HUES6 (cell line): Measurements from ENCODE around the gene RAB8B.

Source experiments
- H3K27ac ChIP-seq: 2 replicates; pipeline ENCODE4 v1.7.0; 2013; ENCODE audit warnings: low read depth, mild to moderate bottlenecking, low read length, inconsistent platforms
- H3K27me3 ChIP-seq: 2 replicates; pipeline ENCODE4 v1.6.1; 2013; ENCODE audit warnings: low read length; ENCODE audit not compliant: control insufficient read depth, insufficient read depth
- H3K36me3 ChIP-seq: 2 replicates; pipeline ENCODE4 v1.6.1; 2013; ENCODE audit warnings: low read length; ENCODE audit not compliant: control insufficient read depth, insufficient read depth
- H3K4me1 ChIP-seq: 2 replicates; pipeline ENCODE4 v1.6.1; 2013; ENCODE audit warnings: low read length; ENCODE audit not compliant: control insufficient read depth, insufficient read depth
- H3K4me3 ChIP-seq: 2 replicates; pipeline ENCODE4 v1.5.1; 2013; ENCODE audit warnings: low read depth, low read length
- H3K9ac ChIP-seq: one replicate; pipeline ENCODE4 v1.6.1; 2013; ENCODE audit warnings: mild to moderate bottlenecking, low read length
- H3K9me3 ChIP-seq: 2 replicates; pipeline ENCODE4 v1.6.1; 2013; ENCODE audit warnings: low read depth, low read length; ENCODE audit not compliant: control insufficient read depth, insufficient read depth

Gene RAB8B

GRCh38 chr15:63160638-63161037 is 28.8 kb upstream of the RAB8B start:
- no peak overlapping the region for H3K4me3 ChIP-seq
- no peak overlapping the region for H3K27ac ChIP-seq
- 0 out of 2 replicates have a peak, but pooled peaks cover under 1% of the 10 kb centered on the region for H3K36me3 ChIP-seq
- 0 out of 2 replicates have a peak, but pooled peaks cover 3% of the 10 kb centered on the region for H3K9me3 ChIP-seq
- no peaks in the 10 kb centered on the region for H3K27me3 ChIP-seq
- H3K4me1 ChIP-seq: peaks cover 3% of the 10 kb centered on the region; the same call in 1 of the 2 replicates
- no peak overlapping the region for H3K9ac ChIP-seq

GRCh38 chr15:63163217-63163616 is 26.2 kb upstream of the RAB8B start:
- Histone ChIP-seq H3K4me1 (no peaks in the 10 kb centered on the region; the same call in 1 of the 2 replicates), H3K27ac (no peak overlapping the region), H3K27me3 (no peaks in the 10 kb centered on the region), H3K9ac (no peak overlapping the region), H3K9me3 (peaks cover 6% of the 10 kb centered on the region; the same call in 1 of the 2 replicates), H3K4me3 (no peak overlapping the region), H3K36me3 (no peaks in the 10 kb centered on the region)

GRCh38 chr15:63165166-63165859 is 24.1 kb upstream of the RAB8B start:
- no peak overlapping the region for H3K27ac ChIP-seq
- no peak overlapping the region for H3K9ac ChIP-seq
- H3K27me3 ChIP-seq: no peaks in the 10 kb centered on the region
- no peaks in the 10 kb centered on the region for H3K36me3 ChIP-seq
- no peak overlapping the region for H3K4me3 ChIP-seq
- peaks cover 4% of the 10 kb centered on the region; the same call in 1 of the 2 replicates for H3K9me3 ChIP-seq
- H3K4me1 ChIP-seq: no peaks in the 10 kb centered on the region; the same call in 1 of the 2 replicates

- peaks cover 4% of the 10 kb centered on the region; the same call in 1 of the 2 replicates for H3K9me3 ChIP-seq
- no peaks in the 10 kb centered on the region; the same call in 1 of the 2 replicates for H3K4me1 ChIP-seq
- no peak overlapping the region for H3K4me3 ChIP-seq
- no peaks in the 10 kb centered on the region for H3K36me3 ChIP-seq
- no peak overlapping the region for H3K9ac ChIP-seq
- H3K27me3 ChIP-seq: no peaks in the 10 kb centered on the region
- H3K27ac ChIP-seq: no peak overlapping the region
These were observed 23.2 kb upstream of the RAB8B start for GRCh38 chr15:63166219-63166618.

GRCh38 chr15:63169788-63170187 is 19.6 kb upstream of the RAB8B start:
- H3K27ac ChIP-seq: no peak overlapping the region
- H3K9ac ChIP-seq: no peak overlapping the region
- H3K27me3 ChIP-seq: no peaks in the 10 kb centered on the region
- no peak overlapping the region for H3K4me3 ChIP-seq
- peaks cover 8% of the 10 kb centered on the region for H3K4me1 ChIP-seq
- no peaks in the 10 kb centered on the region for H3K36me3 ChIP-seq
- H3K9me3 ChIP-seq: peaks cover 4% of the 10 kb centered on the region; the same call in 1 of the 2 replicates

GRCh38 chr15:63172376-63172775 is 17.0 kb upstream of the RAB8B start:
- no peak overlapping the region for H3K9ac ChIP-seq
- no peak overlapping the region for H3K4me3 ChIP-seq
- no peak overlapping the region for H3K27ac ChIP-seq
- H3K4me1 ChIP-seq: peaks cover 8% of the 10 kb centered on the region
- no peaks in the 10 kb centered on the region for H3K9me3 ChIP-seq
- H3K36me3 ChIP-seq: no peaks in the 10 kb centered on the region
- no peaks in the 10 kb centered on the region for H3K27me3 ChIP-seq

- H3K9ac ChIP-seq: no peak overlapping the region
- H3K27ac ChIP-seq: no peak overlapping the region
- no peaks in the 10 kb centered on the region for H3K9me3 ChIP-seq
- H3K36me3 ChIP-seq: no peaks in the 10 kb centered on the region
- no peak overlapping the region for H3K4me3 ChIP-seq
- H3K27me3 ChIP-seq: no peaks in the 10 kb centered on the region
- H3K4me1 ChIP-seq: peaks cover 8% of the 10 kb centered on the region
These were observed 16.5 kb upstream of the RAB8B start for GRCh38 chr15:63172851-63173451.

- Histone ChIP-seq H3K36me3 (no peaks in the 10 kb centered on the region), H3K9me3 (no peaks in the 10 kb centered on the region), H3K4me3 (no peak overlapping the region), H3K4me1 (peaks cover 8% of the 10 kb centered on the region), H3K9ac (no peak overlapping the region), H3K27ac (no peak overlapping the region), H3K27me3 (no peaks in the 10 kb centered on the region)
These were observed 13.1 kb upstream of the RAB8B start for GRCh38 chr15:63176302-63176701.

GRCh38 chr15:63178034-63178433 is 11.4 kb upstream of the RAB8B start:
- H3K9me3 ChIP-seq: no peaks in the 10 kb centered on the region
- no peak overlapping the region for H3K9ac ChIP-seq
- no peaks in the 10 kb centered on the region for H3K36me3 ChIP-seq
- H3K27ac ChIP-seq: no peak overlapping the region
- no peaks in the 10 kb centered on the region for H3K27me3 ChIP-seq
- peaks cover 4% of the 10 kb centered on the region for H3K4me1 ChIP-seq
- H3K4me3 ChIP-seq: no peak overlapping the region

GRCh38 chr15:63180746-63181145 is 8.7 kb upstream of the RAB8B start:
- Histone ChIP-seq H3K9ac (no peak overlapping the region), H3K27ac (no peak overlapping the region), H3K4me3 (no peak overlapping the region), H3K9me3 (no peaks in the 10 kb centered on the region), H3K27me3 (no peaks in the 10 kb centered on the region), H3K36me3 (no peaks in the 10 kb centered on the region), H3K4me1 (no peaks in the 10 kb centered on the region)

GRCh38 chr15:63181648-63182047 is 7.8 kb upstream of the RAB8B start:
- no peaks in the 10 kb centered on the region for H3K27me3 ChIP-seq
- H3K9me3 ChIP-seq: no peaks in the 10 kb centered on the region
- H3K9ac ChIP-seq: no peak overlapping the region
- H3K36me3 ChIP-seq: no peaks in the 10 kb centered on the region
- no peak overlapping the region for H3K4me3 ChIP-seq
- H3K4me1 ChIP-seq: no peaks in the 10 kb centered on the region
- no peak overlapping the region for H3K27ac ChIP-seq
